ENCODE results near the gene ITPRID1.

Gene ITPRID1

GRCh38 chr7:31687024-31687748 is 173.3 kb downstream of the ITPRID1 start, which contains the start of gene PPP1R17:
PPP1R17 (plus strand) TSS chr7:31687215; CDS start chr7:31692442, 5,227 bp downstream.
- DNase-seq (ENCODE audit: low read depth): no peak
- no peak for TF ChIP-seq CTCF (IDR thresholded peaks at IDR 0.05; ENCODE audit: low read depth, low read length, missing control alignments)
- H3K4me3 ChIP-seq (ENCODE audit: low read depth, low read length): no peak within 1 kb of the TSS

- no peak overlapping the region for H3K4me3 ChIP-seq (ENCODE audit: low read depth, low read length)
- TF ChIP-seq CTCF (IDR thresholded peaks at IDR 0.05; ENCODE audit: low read depth, low read length, missing control alignments): no peak
- DNase-seq (ENCODE audit: low read depth): peak; percentile 71
These were observed 174.5 kb downstream of the ITPRID1 start for GRCh38 chr7:31688372-31688771.

GRCh38 chr7:31688996-31689395 is 175.1 kb downstream of the ITPRID1 start:
- H3K4me3 ChIP-seq (ENCODE audit: low read depth, low read length): no peak overlapping the region
- no peak for TF ChIP-seq CTCF (IDR thresholded peaks at IDR 0.05; ENCODE audit: low read depth, low read length, missing control alignments)
- no peak for DNase-seq (ENCODE audit: low read depth)

- TF ChIP-seq CTCF (IDR thresholded peaks at IDR 0.05; ENCODE audit: low read depth, low read length, missing control alignments): no peak
- DNase-seq (ENCODE audit: low read depth): no peak
- H3K4me3 ChIP-seq (ENCODE audit: low read depth, low read length): no peak overlapping the region
These were observed 177.0 kb downstream of the ITPRID1 start for GRCh38 chr7:31690935-31691334.

- DNase-seq (ENCODE audit: low read depth): no peak
- no peak for TF ChIP-seq CTCF (IDR thresholded peaks at IDR 0.05; ENCODE audit: low read depth, low read length, missing control alignments)
- no peak overlapping the region for H3K4me3 ChIP-seq (ENCODE audit: low read depth, low read length)
These were observed 178.6 kb downstream of the ITPRID1 start for GRCh38 chr7:31692451-31692850.

GRCh38 chr7:31692871-31693270 is 179.0 kb downstream of the ITPRID1 start:
- no peak for TF ChIP-seq CTCF (IDR thresholded peaks at IDR 0.05; ENCODE audit: low read depth, low read length, missing control alignments)
- no peak overlapping the region for H3K4me3 ChIP-seq (ENCODE audit: low read depth, low read length)
- DNase-seq (ENCODE audit: low read depth): no peak
